ENCODE data around the gene IDI1.

GRCh38 chr10:1057106-1057657 is 8.3 kb upstream of the IDI1 start:
- TF ChIP-seq CTCF (IDR thresholded peaks at IDR 0.05; ENCODE audit: insufficient read depth, low read length, poor library complexity, severe bottlenecking) (no peak), EZH2phosphoT487 (conservative IDR thresholded peaks at IDR 0.05; ENCODE audit: low read length) (no peak)

Measured in SU-DHL-6 (cell line).